ENCODE measurements around the gene KRT78.
"Not testable (repeated sequence)": the region's sequence is repeated elsewhere in the genome, so short reads cannot be mapped to it uniquely, and the experiment has no call there.

The KRT78 gene

GRCh38 chr12:52797529-52797894, 51.3 kb downstream of the KRT78 start:
- Mint-ChIP-seq H3K36me3 (no peaks in the 10 kb centered on the region), H3K27ac (no peak overlapping the region), H3K4me1 (no peaks in the 10 kb centered on the region), H3K4me3 (no peak overlapping the region), H3K27me3 (peaks cover 18% of the 10 kb centered on the region), H3K9me3 (no peaks in the 10 kb centered on the region)
- ATAC-seq (ENCODE audit: low read depth) (no peak), DNase-seq (ENCODE audit: low spot score in 2 of 2) (no peak)

- Mint-ChIP-seq H3K27ac (no peak overlapping the region), H3K27me3 (peaks cover 16% of the 10 kb centered on the region), H3K36me3 (no peaks in the 10 kb centered on the region), H3K4me1 (no peaks in the 10 kb centered on the region), H3K4me3 (no peak overlapping the region), H3K9me3 (no peaks in the 10 kb centered on the region)
- ATAC-seq (ENCODE audit: low read depth) (no peak), DNase-seq (ENCODE audit: low spot score in 2 of 2) (no peak)
Observed at GRCh38 chr12:52796839-52797528, 51.8 kb downstream of the KRT78 start.

GRCh38 chr12:52796429-52796794, 52.4 kb downstream of the KRT78 start:
- Mint-ChIP-seq H3K9me3 (no peaks in the 10 kb centered on the region), H3K27me3 (peaks cover 18% of the 10 kb centered on the region), H3K4me1 (no peaks in the 10 kb centered on the region), H3K36me3 (no peaks in the 10 kb centered on the region), H3K4me3 (no peak overlapping the region), H3K27ac (no peak overlapping the region)
- DNase-seq (ENCODE audit: low spot score in 2 of 2) (no peak), ATAC-seq (ENCODE audit: low read depth) (no peak)

GRCh38 chr12:52795694-52796428, 52.9 kb downstream of the KRT78 start, which contains the start of gene KRT3:
Gene KRT3 (minus strand): TSS chr12:52796117. CDS start chr12:52796042, 75 bp downstream.
- Mint-ChIP-seq H3K9me3 (no peaks in the 10 kb centered on the region), H3K4me1 (no peaks in the 10 kb centered on the region), H3K36me3 (no peaks in the 10 kb centered on the region), H3K27me3 (peaks cover 18% of the 10 kb centered on the region), H3K4me3 (no peak within 1 kb of the TSS), H3K27ac (no peak within 1 kb of the TSS)
- DNase-seq (ENCODE audit: low spot score in 2 of 2), result no peak
- no peak for ATAC-seq (ENCODE audit: low read depth)

GRCh38 chr12:52795332-52795674, 53.5 kb downstream of the KRT78 start:
- not testable (repeated sequence) for H3K4me3 Mint-ChIP-seq; ATAC-seq (ENCODE audit: low read depth); H3K27ac Mint-ChIP-seq; H3K4me1 Mint-ChIP-seq; H3K36me3 Mint-ChIP-seq; DNase-seq (ENCODE audit: low spot score in 2 of 2); H3K9me3 Mint-ChIP-seq
- peaks cover 21% of the 10 kb centered on the region for H3K27me3 Mint-ChIP-seq

- peaks cover 17% of the 10 kb centered on the region for H3K27me3 Mint-ChIP-seq
- DNase-seq (ENCODE audit: low spot score in 2 of 2), result no peak
- H3K36me3 Mint-ChIP-seq, result no peaks in the 10 kb centered on the region
- H3K4me1 Mint-ChIP-seq, result no peaks in the 10 kb centered on the region
- no peaks in the 10 kb centered on the region for H3K9me3 Mint-ChIP-seq
- no peak for ATAC-seq (ENCODE audit: low read depth)
- H3K4me3 Mint-ChIP-seq, result no peak overlapping the region
- no peak overlapping the region for H3K27ac Mint-ChIP-seq
Observed at GRCh38 chr12:52794479-52795331, 54.1 kb downstream of the KRT78 start.

- H3K27me3 Mint-ChIP-seq, result peaks cover 24% of the 10 kb centered on the region
- no peak overlapping the region for H3K27ac Mint-ChIP-seq
- H3K36me3 Mint-ChIP-seq, result no peaks in the 10 kb centered on the region
- ATAC-seq (ENCODE audit: low read depth) (no peak), DNase-seq (ENCODE audit: low spot score in 2 of 2) (no peak)
- H3K4me3 Mint-ChIP-seq, result no peak overlapping the region
- H3K9me3 Mint-ChIP-seq, result no peaks in the 10 kb centered on the region
- H3K4me1 Mint-ChIP-seq, result peaks cover 3% of the 10 kb centered on the region
Observed at GRCh38 chr12:52792185-52793029, 56.4 kb downstream of the KRT78 start.

- Mint-ChIP-seq H3K9me3 (no peaks in the 10 kb centered on the region), H3K27me3 (peaks cover 24% of the 10 kb centered on the region), H3K36me3 (no peaks in the 10 kb centered on the region), H3K27ac (no peak overlapping the region), H3K4me1 (peaks cover 3% of the 10 kb centered on the region), H3K4me3 (no peak overlapping the region)
- no peak for ATAC-seq (ENCODE audit: low read depth)
- DNase-seq (ENCODE audit: low spot score in 2 of 2), result no peak
Observed at GRCh38 chr12:52791271-52792184, 57.3 kb downstream of the KRT78 start.

GRCh38 chr12:52790427-52791270, 58.1 kb downstream of the KRT78 start:
- ATAC-seq (ENCODE audit: low read depth) (no peak), DNase-seq (ENCODE audit: low spot score in 2 of 2) (no peak)
- H3K4me3 Mint-ChIP-seq, result no peak overlapping the region
- no peaks in the 10 kb centered on the region for H3K36me3 Mint-ChIP-seq
- H3K27ac Mint-ChIP-seq, result no peak overlapping the region
- peaks cover 21% of the 10 kb centered on the region for H3K27me3 Mint-ChIP-seq
- peaks cover 2% of the 10 kb centered on the region for H3K9me3 Mint-ChIP-seq
- H3K4me1 Mint-ChIP-seq, result peaks cover 3% of the 10 kb centered on the region

- Mint-ChIP-seq H3K36me3 (no peaks in the 10 kb centered on the region), H3K9me3 (peaks cover 2% of the 10 kb centered on the region), H3K27me3 (peaks cover 23% of the 10 kb centered on the region), H3K4me3 (no peak overlapping the region), H3K27ac (no peak overlapping the region), H3K4me1 (peaks cover 3% of the 10 kb centered on the region)
- DNase-seq (ENCODE audit: low spot score in 2 of 2) (no peak), ATAC-seq (ENCODE audit: low read depth) (no peak)
Observed at GRCh38 chr12:52789637-52790426, 59.0 kb downstream of the KRT78 start.

- DNase-seq (ENCODE audit: low spot score in 2 of 2), result no peak
- H3K4me3 Mint-ChIP-seq, result no peak overlapping the region
- no peak overlapping the region for H3K27ac Mint-ChIP-seq
- H3K4me1 Mint-ChIP-seq, result peaks cover 3% of the 10 kb centered on the region
- H3K36me3 Mint-ChIP-seq, result no peaks in the 10 kb centered on the region
- H3K27me3 Mint-ChIP-seq, result peaks cover 25% of the 10 kb centered on the region
- no peak for ATAC-seq (ENCODE audit: low read depth)
- H3K9me3 Mint-ChIP-seq, result peaks cover 2% of the 10 kb centered on the region
Observed at GRCh38 chr12:52788876-52789636, 59.7 kb downstream of the KRT78 start.

Data from memory B cell (primary cell).